ENCODE data around the gene TEX38. TPM values are rescaled to one million over a fixed set of nuclear protein-coding genes. Genes with fewer than 3 reads are reported as not detected.

The TEX38 gene
- total RNA-seq, 1 experiment from 2014 or later = not detected

Other genes with a start within 250 kb of the TEX38 start
- not detected in 2 replicates for gene DMBX1, start 182.0 kb upstream of the TEX38 start, total RNA-seq (2014; rRNA removed; shearing (Covaris generic); ENCODE audit: low replicate concordance)
- gene KNCN, start 120.2 kb upstream of the TEX38 start, total RNA-seq (2014; rRNA removed; shearing (Covaris generic); ENCODE audit: low replicate concordance) = not detected in 2 replicates
- gene MKNK1, start 67.6 kb upstream of the TEX38 start, total RNA-seq (2014; rRNA removed; shearing (Covaris generic); ENCODE audit: low replicate concordance) = 16.4 and 22.7 TPM in 2 replicates
- gene MOB3C, start 55.0 kb upstream of the TEX38 start, total RNA-seq (2014; rRNA removed; shearing (Covaris generic); ENCODE audit: low replicate concordance) = 1.5 and 4.8 TPM in 2 replicates
- 85.4 and 87.0 TPM in 2 replicates for gene ATPAF1, start 3.5 kb upstream of the TEX38 start, total RNA-seq (2014; rRNA removed; shearing (Covaris generic); ENCODE audit: low replicate concordance)
- 27.3 and 34.3 TPM in 2 replicates for gene EFCAB14, start 47.3 kb downstream of the TEX38 start, total RNA-seq (2014; rRNA removed; shearing (Covaris generic); ENCODE audit: low replicate concordance)
- gene CYP4B1, start 127.2 kb downstream of the TEX38 start, total RNA-seq (2014; rRNA removed; shearing (Covaris generic); ENCODE audit: low replicate concordance) = not detected in 2 replicates